B cell (primary cell): Measurements from ENCODE around the gene FRMPD2. TPM values are rescaled to one million over a fixed set of nuclear protein-coding genes. Genes with fewer than 3 reads are reported as not detected.

Source experiments
- ATAC-seq: fragments of 200-7000 bp; cut with Tn5 transposase; one replicate; pipeline ENCODE4 v1.10.0; 2021; ENCODE audit warnings: low read depth, mild to moderate bottlenecking, moderate number of reproducible peaks, moderate library complexity
- CTCF ChIA-PET: fragments of 350-600 bp; sonication (Branson Sonifier 250); formaldehyde crosslinking; loops from one replicate; lab custom pipeline; 2021; ENCODE audit warnings: antibody characterized with exemption, inconsistent platforms; lab: Charles Lee
- POLR2A ChIA-PET: fragments of 350-600 bp; sonication (Branson Sonifier 250); formaldehyde crosslinking; loops from one replicate; lab custom pipeline; 2021; ENCODE audit warnings: antibody characterized with exemption; lab: Charles Lee
- DNase-seq: peaks from one replicate; pipeline ENCODE4 v3.0.0; 2013
- H2AFZ ChIP-seq: 2 replicates; pipeline ENCODE4 v1.6.1; 2012; ENCODE audit warnings: mild to moderate bottlenecking, low read depth, low read length; ENCODE audit not compliant: insufficient read depth, poor library complexity, severe bottlenecking
- H3K27ac ChIP-seq, 2 donors: 1 replicate in 1 of 2; 2 replicates in 1 of 2; pipeline ENCODE4 v1.5.1; 2012 to 2013; ENCODE audit warnings: low read length in 2 of 2, mild to moderate bottlenecking in 2 of 2, moderate library complexity in 1 of 2
- H3K27me3 ChIP-seq, 4 experiments: fragments of 200-600 bp in 1 of 4; sonication (generic) in 1 of 4; replicated peaks in 1 of 4; 1 replicate in 2 of 4; 2 replicates in 2 of 4; pipeline versions ENCODE4 v1.6.1 to v1.7.0; 2013 to 2016; ENCODE audit warnings: low read length in 3 of 4, mild to moderate bottlenecking in 2 of 4, mixed read lengths in 1 of 4, moderate library complexity in 1 of 4; ENCODE audit not compliant: insufficient read depth in 4 of 4, control insufficient read depth in 3 of 4; ENCODE audit errors: control extremely low read depth in 1 of 4
- H3K36me3 ChIP-seq, 2 experiments: replicated peaks in 1 of 2; 1 replicate in 1 of 2; 2 replicates in 1 of 2; pipeline versions ENCODE4 v1.6.1 to v1.7.1; 2013; ENCODE audit warnings: low read length in 1 of 2; ENCODE audit not compliant: insufficient read depth in 2 of 2, control insufficient read depth in 1 of 2; ENCODE audit errors: control extremely low read depth in 1 of 2, extremely low read depth in 1 of 2
- H3K4me1 ChIP-seq, 2 donors: fragments of 200-600 bp in 1 of 2; sonication (generic) in 1 of 2; 1 replicate in 1 of 2; 2 replicates in 1 of 2; pipeline versions ENCODE4 v1.5.1 to v1.6.1; 2013 to 2017; ENCODE audit warnings: low read length in 2 of 2; ENCODE audit not compliant: control insufficient read depth in 2 of 2, insufficient read depth in 2 of 2
- H3K4me2 ChIP-seq: replicated peaks from 2 replicates; pipeline ENCODE3; 2012; ENCODE audit warnings: mild to moderate bottlenecking, low read depth, low read length; ENCODE audit not compliant: poor library complexity, severe bottlenecking
- H3K4me3 ChIP-seq, 5 experiments: fragments of 200-600 bp in 1 of 5; sonication (generic) in 1 of 5; 1 replicate in 3 of 5; 2 replicates in 2 of 5; pipeline versions ENCODE4 v1.5.1 to v1.7.0; 2011 to 2016; ENCODE audit warnings: low read length in 4 of 5, mild to moderate bottlenecking in 4 of 5, low read depth in 2 of 5, control low read depth in 1 of 5, moderate library complexity in 1 of 5; ENCODE audit not compliant: insufficient read depth in 1 of 5; ENCODE audit errors: control extremely low read depth in 1 of 5, extremely low read depth in 1 of 5
- H3K79me2 ChIP-seq: fragments of 200-600 bp; sonication (generic); one replicate; pipeline ENCODE4 v1.6.0; 2016; ENCODE audit warnings: low read length; ENCODE audit not compliant: control insufficient read depth, insufficient read depth
- H3K9ac ChIP-seq: fragments of 200-600 bp; sonication (generic); 2 replicates; pipeline ENCODE4 v1.6.1; 2017; ENCODE audit warnings: mild to moderate bottlenecking, low read length, moderate library complexity
- H3K9me3 ChIP-seq, 3 donors: one replicate each; pipeline versions ENCODE4 v1.6.1 to v1.7.1; 2013; ENCODE audit warnings: low read length in 2 of 3; ENCODE audit not compliant: control insufficient read depth in 2 of 3, insufficient read depth in 1 of 3; ENCODE audit errors: control extremely low read depth in 1 of 3
- H4K20me1 ChIP-seq: 2 replicates; pipeline ENCODE4 v1.6.0; 2012; ENCODE audit warnings: mild to moderate bottlenecking, low read length; ENCODE audit not compliant: insufficient read depth, control insufficient read depth, poor library complexity, severe bottlenecking
- H3K27ac Mint-ChIP-seq: one replicate; pipeline ENCODE4 v1.8.0; 2021; ENCODE audit warnings: mixed read lengths
- H3K27me3 Mint-ChIP-seq: one replicate; pipeline ENCODE4 v1.8.0; 2021; ENCODE audit warnings: mixed read lengths
- H3K4me1 Mint-ChIP-seq: one replicate; pipeline ENCODE4 v1.8.0; 2021; ENCODE audit warnings: mixed read lengths
- H3K4me3 Mint-ChIP-seq: one replicate; pipeline ENCODE4 v1.8.0; 2021; ENCODE audit warnings: mixed read lengths
- H3K9me3 Mint-ChIP-seq: one replicate; pipeline ENCODE4 v1.8.0; 2022; ENCODE audit warnings: mixed read lengths; ENCODE audit not compliant: insufficient read depth
- CTCF ChIP-seq: fragments of 200-600 bp; IDR thresholded peaks from one replicate; pipeline ENCODE4 v1.8.0; 2022; ENCODE audit warnings: antibody characterized with exemption, mild to moderate bottlenecking
- EZH2 ChIP-seq: IDR thresholded peaks from 2 replicates; pipeline ENCODE4 v1.6.1; 2012; ENCODE audit warnings: borderline replicate concordance, low read depth, mild to moderate bottlenecking, moderate library complexity, low read length; ENCODE audit not compliant: insufficient read depth, poor library complexity, severe bottlenecking
- WGBS: methylation state at CpG from one replicate; pipeline ENCODE4 v1.1.5; 2013; ENCODE audit warnings: missing lambda C conversion rate; ENCODE audit not compliant: insufficient coverage; 5-methylcytosine and 5-hydroxymethylcytosine counted together
- intact Hi-C: fragments of 100-400 bp; cut with micrococcal nuclease; formaldehyde crosslinking; loops from one replicate; pipeline ENCODE4 v1.10.0; 2022
- polyA plus RNA-seq: library from polyadenylated mRNA; depleted of rRNA; stranded (reverse); fragments of >200 nt; gene quantifications from 2 replicates; pipeline ENCODE4 v1.2.3, GENCODE V29; 2012
- total RNA-seq, 2 donors: library from RNA; stranded (reverse); fragments of 120-200 nt in 1 of 2; gene quantifications; 1 replicate in 1 of 2; 2 replicates in 1 of 2; pipeline versions ENCODE4 v1.2.3 to v1.2.4, GENCODE V29; 2013 to 2022

The FRMPD2 gene
- total and polyA plus RNA-seq, 2 donors (not counting 1 experiment from before 2014, with no cell fraction given) = not detected

- WGBS = 67% methylated on average over 1 of the region's 5 CpGs
- no peaks in the 10 kb centered on the region for H3K4me1 ChIP-seq
- H3K27me3 ChIP-seq = peaks cover 0 to 4% (median 0%) of the 10 kb centered on the region in 4 experiments
- H3K27ac Mint-ChIP-seq = no peak overlapping the region
- H3K27ac ChIP-seq = no peak overlapping the region
- H3K4me3 Mint-ChIP-seq = no peak overlapping the region
- H3K9me3 ChIP-seq = no peaks in the 10 kb centered on the region
- H2AFZ ChIP-seq = no peak overlapping the region
- TF ChIP-seq EZH2 (no peak), CTCF (no peak)
- H3K4me1 Mint-ChIP-seq = peaks cover 5% of the 10 kb centered on the region
- ChIA-PET CTCF (no interaction called here), POLR2A (no interaction called here)
- H3K27me3 Mint-ChIP-seq = peaks cover 29% of the 10 kb centered on the region
- ATAC-seq = no peak
- DNase-seq = no peak
- no peak overlapping the region for H3K4me3 ChIP-seq
- H3K9ac ChIP-seq = no peak overlapping the region
- intact Hi-C loops = no loop called here
- no peaks in the 10 kb centered on the region for H3K36me3 ChIP-seq
- no peaks in the 10 kb centered on the region for H3K79me2 ChIP-seq
- no peak overlapping the region for H3K4me2 ChIP-seq
- H3K9me3 Mint-ChIP-seq = no peaks in the 10 kb centered on the region
- no peaks in the 10 kb centered on the region for H4K20me1 ChIP-seq
Measured at GRCh38 chr10:48207853-48208252, 66.6 kb downstream of the FRMPD2 start.

- POLR2A ChIA-PET = no interaction called here
- Histone ChIP-seq H3K4me3 (no peak overlapping the region), H3K4me2 (no peak overlapping the region), H4K20me1 (no peaks in the 10 kb centered on the region), H3K27me3 (peaks cover 0 to 4% (median 0%) of the 10 kb centered on the region in 4 experiments), H2AFZ (no peak overlapping the region), H3K36me3 (no peaks in the 10 kb centered on the region), H3K27ac (no peak overlapping the region), H3K4me1 (no peaks in the 10 kb centered on the region), H3K79me2 (no peaks in the 10 kb centered on the region), H3K9ac (no peak overlapping the region), H3K9me3 (no peaks in the 10 kb centered on the region)
- Mint-ChIP-seq H3K9me3 (no peaks in the 10 kb centered on the region), H3K4me3 (no peak overlapping the region), H3K4me1 (peaks cover 5% of the 10 kb centered on the region), H3K27ac (no peak overlapping the region), H3K27me3 (peaks cover 26% of the 10 kb centered on the region)
- 92% methylated on average over 2 of the region's 6 CpGs for WGBS
- CTCF ChIA-PET = no interaction called here
- DNase-seq (no peak), ATAC-seq (no peak)
- TF ChIP-seq EZH2 (no peak), CTCF (no peak)
- intact Hi-C loops = no loop called here
Measured at GRCh38 chr10:48206482-48207250, 67.8 kb downstream of the FRMPD2 start.
